Loucy (cell line): ENCODE results near the gene PADI3.

ENCODE experiments used
- H2AFZ ChIP-seq: fragments of 200-600 bp; sonication (generic); 2 replicates; pipeline ENCODE4 v1.6.0; 2016; ENCODE audit warnings: antibody characterized with exemption, mild to moderate bottlenecking, low read length, moderate library complexity
- H3F3A ChIP-seq: fragments of 200-600 bp; 2 replicates; pipeline ENCODE4 v1.6.0; 2016; ENCODE audit warnings: antibody characterized with exemption, low read depth, mild to moderate bottlenecking
- H3K27me3 ChIP-seq: fragments of 200-600 bp; sonication (generic); 2 replicates; pipeline ENCODE4 v1.6.1; 2014; ENCODE audit warnings: low read length, mild to moderate bottlenecking; ENCODE audit not compliant: insufficient read depth, poor library complexity, severe bottlenecking
- H3K36me3 ChIP-seq: fragments of 200-600 bp; sonication (generic); 2 replicates; pipeline ENCODE4 v1.6.1; 2016; ENCODE audit warnings: low read length; ENCODE audit not compliant: insufficient read depth
- H3K4me1 ChIP-seq: fragments of 200-600 bp; sonication (generic); 2 replicates; pipeline ENCODE4 v1.5.1; 2014; ENCODE audit warnings: low read length, mild to moderate bottlenecking; ENCODE audit not compliant: insufficient read depth, poor library complexity, severe bottlenecking
- H3K4me2 ChIP-seq: fragments of 200-600 bp; sonication (generic); 2 replicates; pipeline ENCODE4 v1.6.0; 2014; ENCODE audit warnings: antibody characterized with exemption, low read length, low read depth, mild to moderate bottlenecking; ENCODE audit not compliant: poor library complexity, severe bottlenecking
- H3K4me3 ChIP-seq: fragments of 200-600 bp; sonication (generic); 2 replicates; pipeline ENCODE4 v1.5.1; 2014; ENCODE audit warnings: low read length, mild to moderate bottlenecking, mixed read lengths; ENCODE audit not compliant: poor library complexity, severe bottlenecking
- H3K79me2 ChIP-seq: fragments of 200-600 bp; sonication (generic); 2 replicates; pipeline ENCODE4 v1.6.1; 2014; ENCODE audit warnings: low read length; ENCODE audit not compliant: insufficient read depth
- H3K9ac ChIP-seq: fragments of 200-600 bp; sonication (generic); 2 replicates; pipeline ENCODE4 v1.6.0; 2014; ENCODE audit warnings: mild to moderate bottlenecking, low read depth, low read length, moderate library complexity; ENCODE audit not compliant: poor library complexity, severe bottlenecking
- H3K9me2 ChIP-seq: fragments of 200-600 bp; sonication (generic); replicated peaks from 2 replicates; pipeline ENCODE4 v1.6.1; 2016; ENCODE audit warnings: low read depth, low read length, mixed read lengths
- H3K9me3 ChIP-seq: fragments of 200-600 bp; sonication (generic); 2 replicates; pipeline ENCODE4 v1.6.1; 2014; ENCODE audit warnings: mild to moderate bottlenecking, antibody characterized with exemption, low read length, low read depth; ENCODE audit not compliant: insufficient read depth
- H4K20me1 ChIP-seq: fragments of 200-600 bp; sonication (generic); 2 replicates; pipeline ENCODE4 v1.6.0; 2014; ENCODE audit warnings: antibody characterized with exemption, low read length, mild to moderate bottlenecking; ENCODE audit not compliant: insufficient read depth, poor library complexity, severe bottlenecking
- EZH2phosphoT487 ChIP-seq: fragments of 200-600 bp; IDR thresholded peaks from 2 replicates; pipeline ENCODE4 v1.6.1; 2018; ENCODE audit warnings: antibody characterized with exemption, mild to moderate bottlenecking, moderate library complexity, borderline replicate concordance
- TF ChIP-seq, protein P1 (sequence below): fragments of 200-600 bp; sonication (generic); conservative IDR thresholded peaks from 2 replicates; pipeline ENCODE4 v1.5.1; 2014; ENCODE audit warnings: mild to moderate bottlenecking, antibody characterized with exemption, low read length

Gene PADI3

GRCh38 chr1:17276568-17276967 is 27.7 kb downstream of the PADI3 start:
- Histone ChIP-seq H3F3A (no peaks in the 10 kb centered on the region), H3K9me2 (no peaks in the 10 kb centered on the region), H4K20me1 (no peaks in the 10 kb centered on the region), H3K36me3 (no peaks in the 10 kb centered on the region), H2AFZ (no peak overlapping the region), H3K4me2 (no peak overlapping the region), H3K9me3 (no peaks in the 10 kb centered on the region), H3K27me3 (no peaks in the 10 kb centered on the region), H3K4me3 (no peak overlapping the region), H3K79me2 (no peaks in the 10 kb centered on the region), H3K9ac (no peak overlapping the region), H3K4me1 (no peaks in the 10 kb centered on the region)
- TF ChIP-seq, protein P1, sequence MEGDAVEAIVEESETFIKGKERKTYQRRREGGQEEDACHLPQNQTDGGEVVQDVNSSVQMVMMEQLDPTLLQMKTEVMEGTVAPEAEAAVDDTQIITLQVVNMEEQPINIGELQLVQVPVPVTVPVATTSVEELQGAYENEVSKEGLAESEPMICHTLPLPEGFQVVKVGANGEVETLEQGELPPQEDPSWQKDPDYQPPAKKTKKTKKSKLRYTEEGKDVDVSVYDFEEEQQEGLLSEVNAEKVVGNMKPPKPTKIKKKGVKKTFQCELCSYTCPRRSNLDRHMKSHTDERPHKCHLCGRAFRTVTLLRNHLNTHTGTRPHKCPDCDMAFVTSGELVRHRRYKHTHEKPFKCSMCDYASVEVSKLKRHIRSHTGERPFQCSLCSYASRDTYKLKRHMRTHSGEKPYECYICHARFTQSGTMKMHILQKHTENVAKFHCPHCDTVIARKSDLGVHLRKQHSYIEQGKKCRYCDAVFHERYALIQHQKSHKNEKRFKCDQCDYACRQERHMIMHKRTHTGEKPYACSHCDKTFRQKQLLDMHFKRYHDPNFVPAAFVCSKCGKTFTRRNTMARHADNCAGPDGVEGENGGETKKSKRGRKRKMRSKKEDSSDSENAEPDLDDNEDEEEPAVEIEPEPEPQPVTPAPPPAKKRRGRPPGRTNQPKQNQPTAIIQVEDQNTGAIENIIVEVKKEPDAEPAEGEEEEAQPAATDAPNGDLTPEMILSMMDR = no peak
- TF ChIP-seq EZH2phosphoT487 = no peak

DNA sequence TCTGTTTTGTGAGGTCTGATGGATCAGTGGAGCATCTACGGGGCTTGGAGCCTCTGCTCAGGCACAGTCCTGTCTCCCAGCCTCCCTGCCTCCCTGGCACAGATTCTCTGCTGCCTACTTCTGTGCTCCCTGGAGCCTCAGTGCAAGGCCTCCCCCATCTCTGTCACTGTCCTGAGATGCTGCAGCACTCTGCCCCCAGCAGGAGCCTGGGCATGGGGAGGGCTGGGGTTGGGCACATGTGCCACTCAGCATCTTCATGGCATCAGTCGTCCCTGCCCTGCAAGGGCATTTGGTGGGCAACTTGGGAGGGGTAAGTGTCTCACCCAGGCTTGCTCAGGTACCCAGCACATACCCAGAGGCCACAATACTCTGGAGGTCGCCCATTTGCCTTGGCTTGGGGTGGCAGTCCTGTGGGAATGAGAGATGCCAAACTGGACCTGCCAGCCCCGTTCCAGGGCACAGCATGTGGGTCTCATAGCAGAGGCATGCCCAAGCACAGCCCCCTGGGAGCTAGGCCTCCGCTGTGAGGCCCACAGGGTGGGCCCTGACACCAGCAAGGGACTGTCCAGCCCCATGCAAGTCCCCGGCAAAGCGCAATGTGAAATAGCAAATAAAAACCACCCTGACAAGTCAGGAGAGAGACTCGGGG is 28.7 kb downstream of the PADI3 start:
- Histone ChIP-seq H3K36me3 (no peaks in the 10 kb centered on the region), H3K4me3 (no peak overlapping the region), H4K20me1 (no peaks in the 10 kb centered on the region), H3F3A (no peaks in the 10 kb centered on the region), H3K9me3 (no peaks in the 10 kb centered on the region), H3K9me2 (no peaks in the 10 kb centered on the region), H3K4me2 (no peak overlapping the region), H3K27me3 (no peaks in the 10 kb centered on the region), H3K79me2 (no peaks in the 10 kb centered on the region), H3K9ac (no peak overlapping the region), H2AFZ (no peak overlapping the region), H3K4me1 (no peaks in the 10 kb centered on the region)
- TF ChIP-seq EZH2phosphoT487 = no peak
- TF ChIP-seq, protein P1 = no peak

DNA sequence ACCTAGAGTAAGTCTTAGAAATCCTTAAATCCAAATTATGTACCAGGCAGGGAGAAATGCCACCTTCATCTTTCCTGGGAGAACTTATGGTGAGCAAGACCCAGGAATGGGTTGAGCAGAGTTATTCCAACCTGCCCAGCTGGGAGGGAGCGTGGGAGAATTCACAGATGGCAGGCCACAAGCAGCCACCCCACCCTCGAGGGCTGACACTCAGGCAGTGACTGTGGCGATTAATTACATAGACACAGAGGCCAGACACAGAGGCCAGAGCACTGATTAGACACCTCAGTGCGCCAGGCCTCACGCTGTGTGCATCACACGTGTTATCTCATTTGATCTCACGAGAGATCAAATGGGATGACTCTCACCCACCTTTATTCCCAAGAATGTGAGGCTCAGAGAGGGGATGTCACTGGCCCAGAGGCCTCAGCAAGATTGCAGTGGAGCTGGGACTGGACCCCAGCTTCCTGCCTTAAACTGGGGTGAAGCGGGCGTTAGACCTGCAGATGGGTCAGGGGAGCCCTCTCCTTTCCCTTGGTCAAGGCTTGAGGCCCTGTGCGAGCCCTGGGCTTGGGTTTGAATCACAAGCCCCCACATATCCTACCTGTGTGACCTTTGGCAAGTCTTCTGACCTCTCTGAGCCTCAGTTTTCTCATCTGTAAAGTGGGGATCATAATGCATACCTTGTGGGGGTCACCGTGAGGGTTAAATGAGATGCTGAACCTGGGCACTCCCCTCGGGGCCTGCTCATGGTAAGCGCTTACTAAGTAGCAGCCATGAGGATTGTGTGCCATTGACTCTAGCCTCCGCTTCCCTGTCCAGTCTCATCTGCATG is 30.3 kb downstream of the PADI3 start:
- H2AFZ ChIP-seq = no peak overlapping the region
- no peaks in the 10 kb centered on the region for H3K36me3 ChIP-seq
- TF ChIP-seq, protein P1 = no peak
- no peak for TF ChIP-seq EZH2phosphoT487
- H3K27me3 ChIP-seq = no peaks in the 10 kb centered on the region
- H3K9me3 ChIP-seq = no peaks in the 10 kb centered on the region
- no peaks in the 10 kb centered on the region for H3K9me2 ChIP-seq
- no peaks in the 10 kb centered on the region for H3K4me1 ChIP-seq
- no peak overlapping the region for H3K4me3 ChIP-seq
- H4K20me1 ChIP-seq = no peaks in the 10 kb centered on the region
- H3F3A ChIP-seq = no peaks in the 10 kb centered on the region
- no peaks in the 10 kb centered on the region for H3K79me2 ChIP-seq
- H3K9ac ChIP-seq = no peak overlapping the region
- H3K4me2 ChIP-seq = no peak overlapping the region
